Pulmonary artery endothelial cell (primary cell): ENCODE measurements around the gene SETD2. TPM values are rescaled to one million over a fixed set of nuclear protein-coding genes. Genes with fewer than 3 reads are reported as not detected.

Experiments
- DNase-seq: peaks from one replicate; pipeline ENCODE4 v3.0.0-alpha.2; 2011; ENCODE audit warnings: low read depth, low spot score
- total RNA-seq: library from RNA; depleted of rRNA; stranded (reverse); fragments of >200 nt; gene quantifications from 2 replicates; pipeline ENCODE4 v1.2.3, GENCODE V29; 2014

SETD2 gene
- total RNA-seq, 1 donor from 2014 or later, result 24.7 TPM

DNA sequence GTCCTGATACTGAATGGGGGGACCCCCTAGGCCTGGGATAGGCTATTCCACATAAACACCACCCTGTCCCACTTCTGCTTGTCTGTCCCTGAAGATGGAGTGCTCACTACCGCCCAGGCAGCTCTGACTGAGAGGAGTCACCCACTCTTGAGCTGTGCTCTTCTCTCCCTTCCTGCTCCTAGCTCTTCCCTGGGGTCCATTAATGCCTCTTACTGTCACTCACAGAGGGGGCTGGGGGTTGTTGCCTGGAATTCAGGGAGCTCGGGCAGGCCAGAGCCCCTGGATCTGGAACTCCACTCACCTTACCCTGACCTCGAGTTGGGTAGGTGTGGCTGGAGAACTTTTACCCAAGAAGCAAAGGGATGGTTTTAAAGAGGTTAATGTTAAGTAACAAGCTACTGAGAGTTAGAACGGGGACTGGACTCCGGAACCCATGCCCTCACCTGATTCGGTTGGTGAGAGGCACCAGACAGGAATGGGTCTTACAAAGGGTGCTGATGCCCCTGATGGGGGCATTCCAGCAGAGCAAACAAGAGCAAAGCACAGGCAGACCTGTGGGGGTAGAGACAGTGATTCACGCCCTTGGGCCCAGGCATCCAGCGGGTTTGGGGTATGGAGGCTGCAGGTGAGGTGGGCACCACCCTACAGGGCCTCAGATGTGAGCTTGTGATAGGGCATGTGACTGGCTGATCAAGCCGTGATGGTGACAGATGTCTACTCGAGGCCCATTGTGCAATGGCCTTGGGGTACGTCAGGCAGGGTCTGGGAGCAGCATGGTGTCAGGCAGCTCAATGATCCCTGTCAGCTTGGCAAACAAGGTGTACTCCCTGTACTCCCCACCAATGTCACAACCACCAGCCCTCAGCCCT lies 179.1 kb downstream of the SETD2 start:
- no peak for DNase-seq

DNA sequence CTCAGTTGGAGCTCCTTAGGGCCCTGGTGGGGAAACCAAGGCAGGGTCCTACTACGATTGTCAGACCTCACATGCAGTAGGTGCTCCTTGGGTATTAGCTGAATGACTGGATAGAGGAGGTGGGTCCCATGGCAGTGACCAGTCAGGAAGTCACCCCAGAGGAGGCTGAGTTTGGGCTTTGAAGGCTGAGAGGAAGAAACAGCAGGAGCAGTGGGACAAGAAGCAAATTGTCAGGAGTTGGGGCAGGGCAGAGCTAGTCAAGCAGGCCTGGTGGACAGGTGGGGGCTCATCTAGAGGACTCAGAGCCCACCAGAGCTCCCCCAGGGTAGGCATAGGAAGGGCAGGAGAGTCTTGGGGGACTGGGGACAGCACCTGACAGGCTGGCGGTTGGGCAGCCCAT lies 181.4 kb downstream of the SETD2 start:
- DNase-seq, result no peak

DNA sequence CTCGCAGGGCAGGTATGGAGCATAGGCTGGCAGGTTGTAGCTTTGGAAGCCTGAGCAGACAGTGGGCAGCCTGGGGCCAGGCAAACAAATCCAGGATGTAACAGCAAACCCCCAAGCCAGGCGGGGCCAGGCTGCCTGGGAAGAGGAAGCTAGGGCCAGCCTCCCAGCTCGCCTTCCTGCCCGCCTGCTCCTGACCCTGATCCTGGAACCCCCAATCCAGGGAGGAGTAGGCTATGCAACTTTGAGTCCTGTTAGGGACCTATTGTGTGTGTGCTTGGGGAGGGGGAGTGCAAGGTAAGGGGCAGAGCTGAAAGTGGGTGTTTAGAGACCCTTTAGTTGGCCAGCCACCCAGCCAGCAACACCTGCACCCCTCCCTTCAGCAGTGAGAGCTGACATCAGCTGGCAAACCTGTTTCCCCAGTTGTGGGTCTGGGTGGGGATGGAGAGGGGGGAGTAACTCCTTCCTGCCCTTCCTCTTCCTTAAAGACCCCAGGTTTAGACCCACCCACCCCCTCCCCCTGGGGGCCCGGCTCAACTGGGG lies 181.9 kb downstream of the SETD2 start:
- DNase-seq, result no peak

DNA sequence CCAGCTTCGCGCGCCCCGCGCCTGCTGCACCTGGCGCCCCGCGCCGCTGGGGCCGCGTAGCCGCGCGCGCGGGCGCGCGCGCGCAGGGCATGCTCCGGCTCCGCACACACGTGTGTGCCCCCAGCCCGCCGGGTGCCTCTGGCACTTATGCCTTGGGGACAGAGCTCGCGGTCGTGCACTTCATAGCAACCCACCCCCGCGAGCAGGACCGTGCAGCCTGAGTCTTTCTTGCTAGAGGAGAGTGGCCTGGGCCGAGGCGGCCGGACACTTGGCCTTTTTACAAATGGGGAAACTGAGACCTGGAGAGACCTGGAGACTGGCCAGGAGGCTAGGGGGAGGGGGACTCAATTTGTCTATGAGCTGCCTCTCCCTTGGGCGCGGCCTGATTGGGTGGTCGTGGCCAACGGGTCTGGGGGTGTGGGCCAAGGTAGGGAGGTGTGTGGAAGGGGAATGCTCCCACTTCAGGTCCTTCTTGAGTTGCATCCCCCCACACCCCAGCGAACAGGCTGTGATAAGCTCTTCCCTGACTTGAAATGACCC lies 183.9 kb downstream of the SETD2 start:
- no peak for DNase-seq

DNA sequence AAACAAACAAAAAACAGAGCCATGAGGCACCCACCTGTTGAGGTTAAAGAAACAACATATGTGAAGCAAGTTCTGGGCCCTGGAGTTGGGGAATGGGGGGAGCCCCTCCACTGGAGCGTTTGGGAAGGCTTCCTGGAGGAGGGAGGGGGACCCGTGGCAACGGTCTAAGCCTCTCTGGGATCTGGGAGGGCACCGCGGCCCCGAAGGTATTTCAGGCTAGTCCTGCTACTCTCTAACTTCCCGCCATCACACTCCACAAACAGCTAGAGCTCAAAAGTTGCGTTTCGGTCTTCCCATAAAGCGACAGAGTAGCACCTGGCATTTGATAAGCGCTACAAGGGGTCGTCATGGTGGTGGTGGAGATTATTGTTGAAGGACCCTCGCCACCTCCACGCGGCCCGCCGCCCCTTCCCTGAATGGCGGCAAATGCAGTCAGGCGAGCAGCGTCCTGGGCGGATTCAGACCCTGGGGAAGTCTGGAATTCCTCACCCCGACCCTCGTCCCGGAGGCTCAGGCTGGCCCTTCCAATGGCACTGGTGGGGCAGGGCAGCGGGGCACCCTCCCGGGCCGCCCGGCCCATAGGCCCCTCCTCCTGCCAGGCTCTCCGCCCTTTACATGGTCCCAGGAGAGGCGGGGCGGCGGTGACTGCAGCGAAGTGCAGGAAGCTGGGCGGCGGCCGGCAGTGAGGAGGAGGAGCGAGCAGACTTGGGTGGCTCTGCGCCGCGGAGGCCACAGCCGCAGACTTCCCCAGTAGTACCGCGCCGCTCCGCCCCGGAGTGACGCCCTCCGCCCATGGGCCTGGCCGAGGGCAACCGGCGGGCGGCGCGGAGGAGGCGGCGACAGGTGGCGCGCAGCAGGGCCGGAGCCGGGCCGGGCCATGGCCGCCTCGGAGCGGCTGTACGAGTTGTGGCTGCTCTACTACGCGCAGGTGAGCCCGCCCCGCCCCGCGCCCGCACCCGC lies 184.6 kb downstream of the SETD2 start, which contains the start of gene NBEAL2:
NBEAL2 (plus strand) TSS at position 682 of the 960 bp plus-strand sequence; CDS start at position 878, 196 bp downstream.
- peak; percentile 81 for DNase-seq

DNA sequence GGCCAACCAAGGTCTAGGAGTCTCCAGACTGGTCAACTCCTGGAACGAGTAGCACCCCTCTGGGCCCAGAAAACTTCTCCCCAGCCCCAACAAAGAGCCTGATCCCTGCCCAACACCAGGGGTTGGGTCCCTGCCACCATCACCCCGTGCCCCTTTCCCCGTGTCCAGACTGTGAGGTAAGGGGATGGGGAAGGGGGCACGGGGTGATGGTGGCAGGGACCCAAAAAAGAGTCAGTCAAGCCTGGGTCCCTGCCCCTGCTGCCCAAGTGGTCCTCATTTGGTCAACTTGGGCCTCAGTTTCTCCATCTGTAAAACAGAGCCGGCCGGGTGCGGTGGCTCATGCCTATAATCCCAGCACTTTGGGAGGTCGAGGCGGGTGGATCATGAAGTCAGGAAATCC lies 185.5 kb downstream of the SETD2 start:
- no peak for DNase-seq

DNA sequence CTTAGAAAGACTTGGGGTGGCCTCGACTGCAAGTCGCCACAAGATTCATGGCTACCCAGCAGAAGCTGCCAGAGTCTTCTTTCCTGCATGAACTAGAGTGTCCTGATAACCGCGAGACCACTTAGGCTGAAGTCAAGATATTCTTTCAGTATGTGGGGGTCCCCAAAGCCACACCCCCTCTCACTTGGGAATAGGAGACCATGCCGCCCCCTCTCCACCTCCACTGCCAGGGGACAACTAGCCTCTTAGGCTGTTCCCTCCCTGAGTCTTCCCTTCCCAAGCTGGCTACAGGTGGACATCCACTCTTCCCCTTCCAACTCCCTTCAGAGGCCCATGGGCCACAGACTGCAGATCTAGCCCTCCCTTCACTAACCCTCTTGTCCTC lies 186.1 kb downstream of the SETD2 start:
- no peak for DNase-seq

DNA sequence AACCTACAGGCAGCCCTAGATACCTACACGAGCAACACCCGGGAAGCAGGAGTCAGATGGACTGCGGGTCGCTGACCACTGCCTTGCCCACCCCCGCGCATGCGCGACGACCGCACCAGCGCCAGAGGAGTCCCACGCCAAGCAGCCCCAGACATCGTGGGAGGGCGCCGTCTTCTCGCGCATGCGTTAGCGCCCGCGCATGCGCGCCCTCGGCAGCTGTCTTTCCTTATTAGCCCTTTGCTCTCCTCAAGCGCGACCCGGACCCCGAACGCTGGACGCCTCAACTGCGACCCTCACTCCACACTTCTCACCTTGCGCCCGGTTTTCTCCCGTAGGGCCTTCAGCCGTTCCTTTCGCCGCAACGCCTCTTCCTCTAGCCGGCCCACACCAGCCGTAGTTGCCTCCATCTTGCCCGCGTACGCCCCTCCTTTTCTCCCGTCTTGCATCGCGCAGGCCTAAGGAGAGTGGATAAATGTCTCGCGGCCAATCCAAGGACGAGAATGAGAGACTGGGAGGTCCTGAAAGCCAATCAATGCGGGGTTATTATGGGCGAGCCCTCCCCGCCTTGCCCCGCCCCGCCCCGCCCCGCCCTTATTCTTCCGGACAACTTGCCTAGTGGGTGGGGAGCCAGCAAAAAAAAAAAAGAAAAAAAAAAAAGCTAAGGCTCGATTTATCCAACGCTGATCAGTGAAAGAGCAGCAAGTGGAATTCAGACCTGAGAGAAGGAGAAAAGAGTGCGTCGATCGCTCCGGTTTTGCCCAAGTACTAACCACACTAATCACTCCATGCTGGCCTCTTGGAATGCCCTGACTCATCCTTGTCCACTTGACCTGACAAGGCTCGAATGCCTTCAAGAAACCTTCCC lies 187.4 kb downstream of the SETD2 start, which contains the start of gene CCDC12:
CCDC12 (minus strand) TSS at position 420 of the 865 bp plus-strand sequence; CDS start at position 407, 13 bp downstream.
- DNase-seq, result peak; percentile 97

DNA sequence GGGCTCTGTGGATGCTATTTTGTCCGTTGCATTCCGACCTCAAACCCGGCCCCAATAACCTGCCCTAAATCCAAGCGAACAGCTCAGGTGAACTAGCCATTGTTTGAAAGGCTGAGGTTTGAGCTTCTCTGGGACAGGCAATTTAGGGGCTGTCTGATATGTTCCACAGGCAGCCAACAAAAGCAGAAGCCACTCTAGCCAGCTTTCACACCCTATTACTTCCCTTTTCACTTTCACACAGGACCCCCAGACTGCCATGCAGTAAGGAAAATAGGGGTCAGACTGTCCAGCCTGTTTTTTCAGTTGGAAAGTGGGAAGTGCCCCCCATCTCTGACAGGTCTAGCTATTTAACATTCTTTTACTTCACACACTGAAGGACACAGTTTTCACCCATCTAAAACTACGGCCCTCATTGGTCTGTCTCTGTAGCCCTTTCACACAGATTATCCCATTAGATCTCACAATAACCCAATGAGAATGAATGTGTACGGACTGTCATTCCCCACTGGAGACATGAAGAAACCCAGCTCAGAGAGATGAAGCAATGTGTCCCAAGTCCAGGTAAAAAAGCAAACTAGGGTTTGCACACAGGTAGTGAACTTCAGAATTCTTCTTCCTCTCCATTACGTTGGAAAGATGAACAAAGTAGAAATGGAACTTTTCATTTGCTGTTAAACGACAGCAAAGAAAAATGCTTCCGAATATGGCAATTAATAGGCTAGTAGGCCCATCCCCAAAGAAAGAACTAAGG lies 189.3 kb downstream of the SETD2 start:
- no peak for DNase-seq

DNA sequence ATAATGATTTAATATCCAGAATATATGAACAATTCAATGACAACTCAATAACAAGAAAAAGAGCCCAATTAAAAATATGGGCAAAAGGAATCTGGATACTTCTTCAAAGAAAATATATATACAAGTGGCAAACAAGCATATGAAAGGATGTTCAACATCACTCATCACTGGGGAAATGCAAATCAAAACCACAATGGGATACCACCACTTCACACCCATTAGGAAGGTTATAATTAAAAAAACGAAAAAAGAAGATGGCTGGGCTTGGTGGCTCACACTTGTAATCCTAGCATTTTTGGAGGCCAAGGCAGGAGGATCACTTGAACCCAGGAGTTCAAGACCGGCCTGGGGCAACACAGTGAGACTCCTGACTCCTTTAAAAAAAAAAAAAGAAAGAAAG lies 191.5 kb downstream of the SETD2 start:
- DNase-seq, result no peak

DNA sequence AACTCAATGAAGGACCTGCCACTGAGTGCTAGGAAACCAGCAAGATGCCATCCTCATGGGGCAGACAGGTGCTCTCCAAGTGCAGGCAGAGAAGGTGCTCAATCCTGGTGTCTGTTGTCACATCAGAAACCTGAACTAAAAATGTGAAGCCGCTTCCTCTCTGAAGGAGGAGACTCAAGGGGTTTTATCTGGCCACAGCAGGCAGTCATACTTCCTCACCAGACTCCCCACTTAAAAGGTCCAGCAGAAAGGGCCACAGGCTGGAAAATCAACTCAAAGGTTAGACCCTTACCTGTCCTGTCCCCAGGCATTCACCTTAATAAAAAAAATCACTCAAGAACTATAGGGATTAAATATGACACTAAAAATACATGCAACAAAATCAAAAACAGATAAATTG lies 192.2 kb downstream of the SETD2 start:
- no peak for DNase-seq

DNA sequence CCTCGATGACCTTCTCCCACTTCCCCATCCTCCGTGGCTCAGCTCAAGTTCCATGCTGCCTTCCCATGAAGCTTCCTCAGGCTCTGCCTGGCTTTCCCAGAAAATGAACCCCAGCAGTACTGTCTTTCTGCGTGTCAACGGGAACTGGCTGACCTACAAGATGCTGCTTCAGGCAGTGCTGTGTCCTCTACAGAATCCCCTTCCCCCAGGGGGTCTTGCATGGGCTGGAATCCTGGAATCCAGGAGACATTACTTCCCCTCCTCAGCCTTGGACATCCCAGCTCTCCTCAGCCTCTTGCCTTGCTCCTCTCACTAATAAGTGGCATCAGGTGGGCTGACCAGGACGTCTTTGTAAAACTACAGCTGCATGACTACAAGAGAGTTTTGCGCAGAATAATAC lies 192.8 kb downstream of the SETD2 start:
- no peak for DNase-seq

DNA sequence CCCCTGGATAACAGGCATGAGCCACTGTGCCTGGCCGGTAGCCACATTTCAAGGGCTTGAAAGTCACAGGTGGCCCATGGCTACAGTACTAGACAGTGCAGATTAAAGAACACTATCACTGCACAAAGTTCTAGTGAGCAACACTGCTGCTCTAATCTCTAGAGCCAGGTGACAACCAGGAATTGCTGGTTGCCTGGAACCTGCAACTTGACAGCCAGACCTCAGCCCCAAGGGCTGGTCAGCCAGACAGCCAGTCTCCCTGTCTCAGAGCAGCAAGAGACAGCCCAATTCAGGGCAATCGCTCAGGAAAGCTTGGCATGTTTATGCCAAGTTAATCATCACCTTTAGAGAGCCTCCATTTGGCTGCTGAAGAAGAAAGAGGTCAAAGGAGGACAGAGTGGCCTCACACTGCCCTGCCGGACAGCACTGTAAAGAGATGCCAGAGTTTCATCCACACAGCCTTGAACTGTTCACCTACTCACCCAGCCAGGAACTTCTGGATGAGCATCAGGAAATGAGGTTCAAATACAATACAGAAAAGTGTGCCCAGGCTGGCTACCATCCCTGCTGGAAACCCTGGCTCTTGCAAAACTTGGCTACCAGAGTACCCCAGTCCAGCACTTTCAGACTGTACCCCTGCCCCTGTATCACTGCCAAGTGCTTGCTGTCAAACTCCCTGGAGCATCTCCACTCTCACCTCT lies 193.4 kb downstream of the SETD2 start:
- no peak for DNase-seq

DNA sequence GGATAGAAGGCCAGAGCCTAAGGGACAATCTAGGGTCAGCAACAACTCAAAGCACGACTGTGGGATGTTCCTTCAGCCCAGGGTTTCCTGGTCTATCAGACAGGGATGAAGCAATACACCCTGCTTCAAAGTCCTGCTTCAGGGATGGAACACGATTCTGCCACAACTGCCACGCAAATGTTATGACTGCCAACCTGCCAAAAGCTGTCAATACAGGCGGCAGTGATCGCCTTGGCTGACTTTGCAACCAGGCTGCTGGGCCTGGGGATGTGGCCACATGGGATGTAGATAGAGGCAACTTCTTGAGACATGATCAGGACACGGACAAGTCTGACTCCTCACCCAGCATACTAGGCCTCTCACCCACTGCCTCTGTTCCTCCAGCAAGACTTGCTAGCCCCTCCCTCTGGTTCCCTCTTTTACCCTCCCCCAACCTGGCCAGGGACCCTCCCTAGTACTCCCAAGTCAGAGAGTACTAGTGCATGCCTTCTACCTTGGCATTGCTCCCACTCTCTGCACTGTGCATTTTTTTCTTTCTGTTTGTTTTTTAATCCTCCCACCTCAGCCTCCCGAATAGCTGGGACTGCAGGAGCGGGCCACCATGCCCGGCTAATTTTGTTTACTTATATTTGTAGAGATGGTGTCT lies 195.0 kb downstream of the SETD2 start:
- DNase-seq, result no peak

DNA sequence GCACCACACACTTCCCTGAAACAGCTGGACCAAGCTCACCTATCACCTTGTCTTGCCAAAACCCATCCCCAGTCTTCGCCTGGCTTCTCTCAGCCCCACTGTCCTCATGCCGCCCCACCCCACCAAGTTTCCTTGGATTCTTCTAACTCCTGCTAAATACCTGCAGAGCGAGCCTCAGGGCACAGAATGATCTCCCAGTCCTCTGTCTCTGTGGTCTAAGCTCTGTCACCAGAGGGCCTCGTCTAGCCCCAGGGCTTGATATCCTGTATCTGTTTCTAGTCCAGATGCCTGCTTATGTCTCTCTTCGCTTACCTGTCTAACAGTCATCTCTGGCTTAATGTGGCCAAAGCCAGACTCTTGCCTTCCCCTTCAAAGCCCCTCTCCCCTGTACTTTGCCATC lies 197.1 kb downstream of the SETD2 start:
- DNase-seq, result no peak
